ENCODE data around the gene MYH15.

- TF ChIP-seq, protein P1, sequence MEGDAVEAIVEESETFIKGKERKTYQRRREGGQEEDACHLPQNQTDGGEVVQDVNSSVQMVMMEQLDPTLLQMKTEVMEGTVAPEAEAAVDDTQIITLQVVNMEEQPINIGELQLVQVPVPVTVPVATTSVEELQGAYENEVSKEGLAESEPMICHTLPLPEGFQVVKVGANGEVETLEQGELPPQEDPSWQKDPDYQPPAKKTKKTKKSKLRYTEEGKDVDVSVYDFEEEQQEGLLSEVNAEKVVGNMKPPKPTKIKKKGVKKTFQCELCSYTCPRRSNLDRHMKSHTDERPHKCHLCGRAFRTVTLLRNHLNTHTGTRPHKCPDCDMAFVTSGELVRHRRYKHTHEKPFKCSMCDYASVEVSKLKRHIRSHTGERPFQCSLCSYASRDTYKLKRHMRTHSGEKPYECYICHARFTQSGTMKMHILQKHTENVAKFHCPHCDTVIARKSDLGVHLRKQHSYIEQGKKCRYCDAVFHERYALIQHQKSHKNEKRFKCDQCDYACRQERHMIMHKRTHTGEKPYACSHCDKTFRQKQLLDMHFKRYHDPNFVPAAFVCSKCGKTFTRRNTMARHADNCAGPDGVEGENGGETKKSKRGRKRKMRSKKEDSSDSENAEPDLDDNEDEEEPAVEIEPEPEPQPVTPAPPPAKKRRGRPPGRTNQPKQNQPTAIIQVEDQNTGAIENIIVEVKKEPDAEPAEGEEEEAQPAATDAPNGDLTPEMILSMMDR (IDR thresholded peaks at IDR 0.05), result no peak
- TF ChIP-seq POLR2A (IDR thresholded peaks at IDR 0.05), result no peak
Observed at GRCh38 chr3:108527109-108527508, 16.7 kb upstream of the MYH15 start.

Data from adrenal gland (tissue), 5 donors.